ENCODE data around the gene TNFRSF1A.
A peak's percentile ranks its signal among the peaks of the same experiment; 100 is the strongest.

Gene TNFRSF1A

DNA sequence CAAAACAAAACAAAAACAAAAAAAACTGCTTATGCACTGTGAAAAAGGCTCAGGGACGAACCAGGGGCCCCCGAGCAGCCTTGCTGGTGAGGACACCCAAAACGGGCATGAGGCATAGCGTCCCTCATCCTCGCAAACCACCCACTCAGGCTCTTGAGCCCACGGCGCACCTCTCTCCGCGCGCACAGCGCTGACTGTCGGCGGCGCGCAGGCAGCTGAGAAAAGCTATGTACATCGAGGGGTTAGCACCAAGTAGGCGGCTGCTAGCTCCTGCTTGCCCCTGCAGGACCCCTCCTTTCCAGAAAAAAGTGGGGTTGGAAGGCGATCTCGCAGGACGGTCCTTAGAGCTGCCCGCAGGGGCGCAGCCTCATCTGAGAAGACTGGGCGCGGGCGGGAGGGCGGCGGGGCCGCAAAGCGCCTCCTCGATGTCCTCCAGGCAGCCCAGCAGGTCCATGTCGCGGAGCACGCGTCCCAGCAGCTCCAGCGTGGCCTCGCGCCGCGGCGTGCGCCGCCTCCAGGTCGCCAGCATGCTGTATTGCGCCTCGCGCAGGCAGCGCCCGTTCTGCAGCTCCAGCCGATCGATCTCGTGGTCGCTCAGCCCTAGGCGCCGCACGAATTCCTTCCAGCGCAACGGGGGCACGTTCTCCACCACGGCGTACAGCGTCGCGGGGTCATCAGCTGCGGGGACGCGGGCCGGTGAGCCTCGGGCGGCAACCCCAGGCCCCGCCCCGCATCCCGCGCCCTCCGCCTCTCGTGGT lies 12.8 kb downstream of the TNFRSF1A start:
- DNase-seq = no peak
- in situ Hi-C loops (cut with HindIII; ENCODE audit: low pct_ligation_motif_present, low pct_unique_long_range_greater_than_20kb, low sequenced_read_pairs) = no loop called here

DNA sequence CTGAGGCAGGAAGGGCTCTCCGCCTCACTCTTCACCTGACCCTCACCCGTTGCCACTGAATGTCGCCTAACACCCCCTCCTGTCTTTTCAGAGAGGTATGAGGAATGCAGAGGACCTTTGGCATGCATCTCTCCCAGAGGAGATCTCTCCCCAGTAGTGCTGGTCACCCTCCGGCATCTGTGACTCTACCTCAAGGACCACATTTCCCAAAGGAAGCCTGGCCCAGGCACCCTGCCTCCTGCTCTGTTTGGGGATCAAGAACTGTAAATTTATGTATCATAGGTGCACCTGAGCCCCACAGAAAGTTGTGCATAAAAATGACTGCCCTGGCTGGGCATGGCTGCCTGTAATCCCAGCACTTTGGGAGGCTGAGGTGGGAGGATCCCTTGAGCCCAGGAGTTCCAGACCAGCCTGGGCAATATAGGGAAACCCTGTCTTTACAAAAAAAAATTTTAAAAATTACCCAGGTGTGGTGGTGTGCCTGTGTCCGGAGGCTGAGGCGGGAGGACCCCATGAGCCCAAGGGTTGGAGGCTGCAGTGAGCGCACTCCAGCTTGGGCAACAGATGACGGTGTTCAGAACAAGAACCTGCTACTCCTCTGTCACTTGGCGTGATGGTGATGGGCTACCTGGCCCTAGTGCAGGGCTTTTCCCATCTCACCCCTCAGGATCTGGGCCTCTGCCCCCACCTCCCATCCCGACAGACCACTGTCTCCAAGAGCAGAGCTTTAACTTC lies 13.7 kb downstream of the TNFRSF1A start:
- DNase-seq = no peak
- in situ Hi-C loops (cut with HindIII; ENCODE audit: low pct_ligation_motif_present, low pct_unique_long_range_greater_than_20kb, low sequenced_read_pairs) = no loop called here

DNA sequence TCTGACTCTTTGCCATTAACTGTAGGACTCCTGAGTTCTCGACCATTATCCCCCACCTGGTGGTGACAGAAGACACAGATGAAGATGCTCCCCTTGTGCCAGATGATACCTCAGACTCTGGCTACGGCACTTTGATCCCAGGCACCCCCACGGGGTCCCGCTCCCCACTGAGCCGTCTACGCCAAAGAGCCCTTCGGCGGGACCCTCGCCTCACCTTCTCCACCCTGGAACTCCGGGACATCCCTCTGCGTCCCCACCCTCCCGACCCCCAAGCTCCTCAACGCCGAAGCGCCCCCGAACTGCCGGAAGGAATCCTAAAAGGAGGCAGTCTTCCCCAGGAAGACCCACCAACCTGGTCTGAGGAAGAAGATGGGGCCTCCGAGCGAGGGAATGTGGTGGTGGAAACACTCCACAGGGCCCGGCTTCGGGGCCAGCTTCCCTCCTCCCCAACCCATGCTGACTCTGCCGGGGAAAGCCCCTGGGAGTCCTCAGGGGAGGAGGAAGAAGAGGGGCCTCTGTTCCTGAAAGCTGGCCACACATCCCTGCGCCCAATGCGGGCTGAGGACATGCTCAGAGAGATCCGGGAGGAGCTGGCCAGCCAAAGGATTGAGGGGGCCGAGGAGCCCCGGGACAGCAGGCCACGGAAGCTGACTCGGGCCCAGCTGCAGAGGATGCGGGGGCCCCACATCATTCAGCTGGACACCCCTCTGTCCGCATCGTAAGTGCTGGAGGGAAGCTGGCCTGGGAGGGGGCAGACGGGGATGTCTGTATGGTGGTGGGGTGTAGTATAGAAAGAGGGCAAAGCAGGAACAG lies 14.4 kb downstream of the TNFRSF1A start:
- no peak for DNase-seq
- in situ Hi-C loops (cut with HindIII; ENCODE audit: low pct_ligation_motif_present, low pct_unique_long_range_greater_than_20kb, low sequenced_read_pairs) = no loop called here

DNA sequence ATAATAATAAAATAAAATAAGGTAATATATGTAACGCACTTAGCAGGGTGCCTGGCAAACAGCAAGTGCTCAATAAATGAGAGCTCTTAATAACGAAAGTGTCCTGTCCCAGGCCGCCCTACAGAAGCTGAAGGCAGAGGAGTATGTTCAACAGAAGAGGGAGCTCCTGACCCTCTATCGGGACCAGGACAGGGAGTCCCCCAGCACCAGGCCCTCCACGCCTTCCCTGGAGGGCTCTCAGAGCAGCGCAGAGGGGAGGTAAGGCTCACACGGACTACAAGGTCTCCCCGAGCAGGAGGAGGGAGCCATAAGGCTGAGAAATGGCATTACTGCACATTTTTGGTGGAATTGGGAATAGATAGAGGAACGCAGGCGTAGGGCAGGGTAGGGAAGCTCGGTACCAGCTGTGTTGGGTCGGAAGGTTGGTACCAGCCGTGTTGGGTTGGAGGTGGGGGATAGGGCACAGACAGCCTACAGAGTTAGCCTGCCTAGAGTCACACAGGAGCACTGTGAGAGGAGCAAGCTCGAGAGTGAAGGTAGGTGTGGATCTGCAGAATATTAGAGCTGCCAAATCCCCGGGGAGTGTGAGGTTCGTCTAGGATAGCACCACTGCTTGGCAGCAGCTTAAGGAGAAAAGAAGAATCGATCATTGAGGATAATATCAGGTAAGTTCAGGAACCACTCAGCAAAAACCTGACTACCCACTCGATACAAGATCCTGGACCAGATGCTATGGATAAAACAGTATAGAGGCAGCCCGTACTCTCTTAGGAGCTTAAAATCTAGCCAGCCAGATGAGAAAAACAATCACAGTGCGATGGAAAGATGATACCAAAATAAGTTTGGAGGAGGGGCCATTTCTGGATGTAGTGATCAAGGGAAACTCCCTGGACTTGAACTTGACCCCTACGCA lies 15.3 kb downstream of the TNFRSF1A start:
- in situ Hi-C loops (cut with HindIII; ENCODE audit: low pct_ligation_motif_present, low pct_unique_long_range_greater_than_20kb, low sequenced_read_pairs) = no loop called here

DNA sequence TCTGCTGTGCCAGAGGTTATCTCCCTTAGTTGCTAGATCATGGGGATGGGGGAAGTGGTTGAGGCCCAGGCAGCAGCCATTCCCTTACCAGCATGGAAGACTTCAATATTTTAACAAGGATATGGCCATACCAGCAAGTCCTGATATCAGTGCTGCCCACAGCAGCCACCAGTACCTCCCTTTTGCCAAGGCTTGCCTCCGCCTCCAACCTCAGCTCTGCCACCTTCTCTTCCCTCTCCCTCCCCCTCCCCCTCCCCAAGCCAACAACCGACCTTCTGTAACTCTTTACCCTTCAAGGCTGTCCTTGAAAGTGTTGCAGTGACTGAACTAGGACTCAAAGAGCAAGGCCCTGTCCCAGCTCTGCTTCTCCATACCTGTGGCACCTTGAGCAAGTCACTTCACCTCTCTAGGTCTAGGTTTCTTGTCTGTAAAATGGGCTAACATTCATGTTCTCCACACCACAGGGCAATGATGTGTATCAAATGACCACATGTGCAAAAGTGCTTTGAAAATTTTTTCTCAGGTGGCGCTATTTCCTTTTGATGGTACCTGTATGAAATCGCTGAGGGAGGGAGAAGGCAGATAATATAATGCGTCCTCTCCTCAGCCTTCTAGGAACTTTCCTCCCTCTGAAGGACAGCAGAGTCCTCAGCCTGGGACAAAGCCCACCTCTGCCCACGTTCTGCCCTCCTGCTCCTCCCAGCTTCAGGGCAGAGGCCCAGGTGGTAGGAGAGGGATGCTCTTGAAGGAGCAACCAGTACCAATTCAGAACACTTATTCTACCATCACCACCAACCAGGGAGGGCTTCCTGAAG lies 16.7 kb downstream of the TNFRSF1A start:
- in situ Hi-C loops (cut with HindIII; ENCODE audit: low pct_ligation_motif_present, low pct_unique_long_range_greater_than_20kb, low sequenced_read_pairs) = no loop called here
- DNase-seq = no peak

More for the DNA sequence above, 15.3 kb downstream of the TNFRSF1A start:
- DNase-seq = peak; percentile 64

DNA sequence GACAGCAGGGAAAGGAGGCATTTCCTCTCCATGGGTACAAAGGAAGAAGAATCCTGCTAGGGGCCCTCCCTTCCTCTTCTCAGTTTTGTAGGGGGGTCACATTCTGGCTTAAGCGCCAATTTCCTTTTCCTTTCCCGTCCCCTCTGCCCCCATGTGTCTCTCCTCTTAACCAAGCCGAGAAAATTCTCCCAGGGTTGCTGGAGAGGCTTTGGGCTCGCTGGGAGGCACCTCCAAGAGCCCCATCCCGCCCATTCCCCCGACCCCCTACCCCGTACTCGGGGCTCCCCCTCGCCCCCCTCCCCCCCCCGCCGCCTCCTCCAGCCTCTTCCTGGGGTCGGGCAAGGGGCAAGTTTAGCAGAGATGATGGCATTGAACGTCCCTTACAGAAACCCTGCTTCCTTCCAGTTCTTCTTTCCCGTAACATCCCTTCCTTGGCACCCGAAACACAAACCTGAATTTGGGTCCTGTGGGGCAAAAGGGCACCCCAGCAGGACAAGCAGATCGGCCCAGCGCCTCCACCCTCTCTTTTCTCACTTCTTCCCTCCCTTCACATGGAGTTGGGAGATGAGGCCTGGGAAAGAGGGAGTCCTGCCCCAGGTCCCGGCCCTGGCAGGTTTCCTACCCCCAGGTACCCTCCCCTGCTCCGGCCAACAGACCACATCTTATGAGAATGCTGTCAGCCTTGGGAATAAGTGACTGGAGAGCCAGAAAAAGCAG lies 17.7 kb downstream of the TNFRSF1A start:
- in situ Hi-C loops (cut with HindIII; ENCODE audit: low pct_ligation_motif_present, low pct_unique_long_range_greater_than_20kb, low sequenced_read_pairs) = no loop called here
- no peak for DNase-seq

DNA sequence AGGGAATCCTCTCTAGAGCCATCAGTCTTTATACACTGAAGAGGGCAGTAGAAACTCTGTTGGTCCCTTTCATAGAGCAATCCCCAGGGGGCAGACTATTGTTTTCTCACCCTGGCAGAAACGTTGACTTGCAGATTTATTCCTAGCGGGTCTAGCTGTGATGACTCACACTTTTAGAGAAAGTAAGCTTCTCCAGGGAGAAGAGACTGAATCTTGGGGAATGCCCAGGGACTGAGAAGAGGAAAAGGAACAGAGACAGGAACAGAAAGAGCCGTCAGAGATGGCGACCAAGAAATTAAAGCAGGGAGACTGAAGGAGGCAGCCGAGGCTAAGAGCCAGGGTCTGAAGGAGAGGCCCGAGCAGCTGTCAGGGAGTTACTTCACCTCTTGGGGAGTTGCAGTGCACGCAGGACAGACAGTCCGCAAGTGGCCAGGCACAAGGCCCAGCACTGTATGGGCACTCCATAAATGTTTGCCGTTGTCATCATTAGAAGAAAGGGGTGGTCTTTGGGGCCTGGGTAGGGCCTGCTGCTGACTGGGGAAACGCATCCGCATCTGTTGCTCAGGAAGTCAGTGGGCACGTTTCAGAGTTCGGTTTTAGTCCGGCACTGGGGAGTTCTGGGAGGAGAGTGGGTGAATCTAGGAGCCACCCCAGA lies 18.4 kb downstream of the TNFRSF1A start:
- in situ Hi-C loops (cut with HindIII; ENCODE audit: low pct_ligation_motif_present, low pct_unique_long_range_greater_than_20kb, low sequenced_read_pairs) = no loop called here
- DNase-seq = peak; percentile 93

DNA sequence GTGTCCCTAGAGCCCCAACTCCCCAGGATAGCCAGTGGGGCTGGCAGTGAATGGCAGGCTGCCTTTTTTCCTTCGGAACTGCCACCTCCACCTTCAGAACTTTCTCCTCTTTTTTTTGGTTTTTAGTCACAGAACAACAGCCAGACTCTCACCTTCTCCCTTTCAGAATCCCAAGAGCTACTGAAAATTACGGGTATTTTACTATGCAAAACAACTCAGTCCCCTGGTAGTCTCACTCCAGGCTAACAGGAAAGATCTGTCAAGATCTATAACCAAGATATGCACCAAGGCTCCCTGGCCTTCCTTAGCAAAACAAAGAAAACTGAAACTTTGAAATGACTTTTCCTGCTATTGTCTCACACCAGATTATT lies 18.9 kb downstream of the TNFRSF1A start:
- in situ Hi-C loops (cut with HindIII; ENCODE audit: low pct_ligation_motif_present, low pct_unique_long_range_greater_than_20kb, low sequenced_read_pairs) = no loop called here

DNA sequence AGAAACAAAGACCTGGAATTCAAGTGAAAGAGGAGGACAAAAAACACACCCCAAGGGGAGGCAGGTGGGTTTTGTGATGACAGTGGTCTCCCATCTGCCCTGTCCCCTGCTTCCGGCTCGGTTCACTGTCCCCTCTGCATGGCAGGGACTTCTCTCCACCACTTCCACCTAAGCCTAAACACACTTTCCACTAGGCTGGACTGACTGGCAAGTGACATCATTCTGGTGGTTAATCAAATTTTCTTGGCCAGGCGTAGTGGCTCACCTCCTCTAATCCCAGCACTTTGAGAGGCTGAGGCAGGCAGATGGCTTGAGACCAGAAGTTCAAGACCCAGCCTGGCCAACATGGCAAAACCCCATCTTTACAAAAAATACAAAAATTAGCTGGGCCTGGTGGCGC lies 19.5 kb downstream of the TNFRSF1A start:
- DNase-seq = no peak
- in situ Hi-C loops (cut with HindIII; ENCODE audit: low pct_ligation_motif_present, low pct_unique_long_range_greater_than_20kb, low sequenced_read_pairs) = no loop called here

More for the DNA sequence above, 18.9 kb downstream of the TNFRSF1A start:
- DNase-seq = no peak

DNA sequence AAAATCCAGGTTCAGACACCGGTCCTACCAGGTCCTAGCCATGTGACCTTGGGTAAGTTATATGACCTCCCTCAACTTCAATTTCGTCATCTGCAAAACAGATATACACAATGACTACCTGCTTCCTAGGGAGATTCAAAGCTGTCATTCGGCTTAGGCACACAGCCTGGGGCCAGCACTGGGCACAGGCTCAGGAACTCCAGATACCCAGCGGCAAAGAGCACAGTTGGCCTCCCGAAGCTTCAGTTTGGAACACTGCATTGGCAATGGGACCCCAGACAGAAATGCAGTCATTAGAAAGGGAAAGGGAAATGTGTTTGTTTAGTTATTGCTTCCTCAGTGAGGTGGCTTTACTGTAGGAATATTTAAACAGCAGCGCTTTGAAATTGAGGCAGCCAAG lies 20.0 kb downstream of the TNFRSF1A start:
- DNase-seq = no peak
- in situ Hi-C loops (cut with HindIII; ENCODE audit: low pct_ligation_motif_present, low pct_unique_long_range_greater_than_20kb, low sequenced_read_pairs) = no loop called here

DNA sequence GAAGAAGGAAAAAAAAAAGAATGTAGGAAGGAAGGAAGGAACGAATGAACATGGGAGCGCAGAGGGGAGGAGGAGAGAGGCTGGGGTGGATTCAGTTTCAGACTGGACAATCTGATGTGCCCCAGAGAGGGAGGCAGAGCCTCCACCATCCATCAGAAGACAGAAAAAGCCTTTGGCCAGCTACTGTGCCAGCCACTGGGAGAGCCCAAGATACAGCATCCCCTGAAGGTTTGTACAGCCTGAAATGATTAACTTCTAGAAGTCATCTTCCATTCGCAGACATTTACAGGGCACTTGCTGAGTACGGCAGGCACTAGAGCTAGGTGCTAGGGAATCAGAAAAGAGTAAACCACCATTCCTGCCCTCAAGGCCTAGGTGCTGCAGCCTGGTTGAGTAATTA lies 22.4 kb downstream of the TNFRSF1A start:
- no peak for DNase-seq
- in situ Hi-C loops (cut with HindIII; ENCODE audit: low pct_ligation_motif_present, low pct_unique_long_range_greater_than_20kb, low sequenced_read_pairs) = no loop called here

DNA sequence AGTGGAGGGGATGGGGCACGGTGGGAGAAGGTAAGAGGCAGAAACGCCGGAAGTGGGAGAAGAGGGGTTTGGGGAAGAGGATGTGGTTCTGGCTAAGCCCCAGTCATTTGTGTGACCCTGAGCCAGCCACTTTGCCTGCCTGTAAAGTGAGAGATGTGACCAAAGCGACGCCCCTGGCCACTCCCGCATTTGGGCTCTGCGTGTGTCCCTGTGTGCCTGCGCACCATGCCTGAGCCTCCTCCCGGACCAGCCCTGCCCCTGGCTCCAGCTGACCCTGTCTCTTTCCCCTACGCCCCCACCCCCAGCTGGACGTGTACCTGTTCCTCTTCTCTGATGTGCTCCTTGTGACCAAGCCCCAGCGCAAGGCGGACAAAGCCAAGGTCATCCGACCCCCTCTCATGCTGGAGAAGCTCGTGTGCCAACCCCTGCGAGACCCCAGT lies 23.4 kb downstream of the TNFRSF1A start:
- in situ Hi-C loops (cut with HindIII; ENCODE audit: low pct_ligation_motif_present, low pct_unique_long_range_greater_than_20kb, low sequenced_read_pairs) = no loop called here
- DNase-seq = no peak

DNA sequence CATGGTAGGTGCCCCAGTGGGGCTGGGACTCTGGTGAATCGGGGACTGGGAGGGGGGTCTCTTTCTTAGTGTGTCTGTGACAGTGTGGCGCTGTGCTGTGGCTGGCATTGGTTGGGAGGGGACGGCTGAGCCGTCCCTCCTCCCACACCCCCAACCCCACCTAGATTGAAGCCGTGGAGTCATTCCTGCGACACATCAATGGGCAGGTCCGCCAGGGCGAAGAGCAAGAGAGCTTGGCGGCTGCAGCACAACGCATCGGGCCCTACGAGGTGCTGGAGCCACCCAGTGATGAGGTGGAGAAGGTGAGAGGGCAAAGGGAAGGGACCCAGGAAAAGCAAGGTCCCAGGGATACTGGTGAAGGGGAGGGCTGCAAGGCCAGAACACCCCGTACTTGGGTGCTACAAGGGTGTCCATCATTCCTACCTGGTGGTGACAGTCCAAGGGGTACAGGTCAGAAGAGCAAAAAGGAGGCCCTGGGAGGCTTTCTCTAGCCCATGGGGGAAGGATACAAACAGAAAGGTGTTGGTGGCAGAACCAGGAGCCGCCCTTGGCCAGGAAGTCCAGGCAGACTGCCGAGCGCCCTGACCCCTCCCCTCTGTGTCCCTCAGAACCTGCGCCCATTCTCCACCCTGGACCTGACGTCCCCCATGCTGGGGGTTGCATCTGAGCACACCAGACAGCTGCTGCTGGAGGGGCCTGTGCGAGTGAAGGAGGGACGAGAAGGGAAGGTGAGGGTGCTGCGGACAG lies 24.0 kb downstream of the TNFRSF1A start:
- in situ Hi-C loops (cut with HindIII; ENCODE audit: low pct_ligation_motif_present, low pct_unique_long_range_greater_than_20kb, low sequenced_read_pairs) = no loop called here
- DNase-seq = no peak

DNA sequence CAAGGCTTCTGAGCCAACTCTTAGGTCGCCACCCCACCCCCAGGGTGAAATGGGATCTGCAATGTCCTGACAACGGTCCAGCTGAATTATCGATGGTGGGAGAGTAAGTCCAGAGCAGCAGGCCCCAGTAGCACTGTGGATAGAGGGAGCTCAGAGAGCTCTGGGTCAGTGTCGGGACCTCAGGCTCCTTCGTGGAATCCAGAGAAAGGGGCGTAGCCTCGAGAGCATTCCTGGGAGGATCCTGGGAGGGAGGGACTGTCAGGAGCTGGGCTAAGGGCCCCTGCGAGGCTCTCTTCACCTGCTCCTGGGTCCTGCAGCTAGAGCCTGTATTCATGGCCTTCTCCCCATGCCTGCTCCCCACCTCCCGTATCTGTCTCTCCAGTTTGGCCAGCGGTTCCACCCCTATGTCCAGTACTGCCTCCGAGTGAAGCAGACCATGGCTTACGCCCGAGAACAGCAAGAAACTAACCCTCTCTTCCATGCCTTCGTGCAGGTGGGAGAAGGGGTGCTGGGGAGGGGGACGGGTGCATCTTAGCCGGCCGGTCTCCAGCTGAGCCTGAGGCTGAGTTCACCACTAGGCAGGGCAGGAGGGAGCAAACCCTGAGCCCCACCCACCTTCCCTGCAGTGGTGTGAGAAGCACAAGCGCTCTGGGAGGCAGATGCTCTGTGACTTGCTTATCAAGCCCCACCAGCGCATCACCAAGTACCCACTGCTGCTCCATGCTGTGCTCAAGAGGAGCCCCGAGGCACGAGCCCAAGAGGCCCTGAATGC lies 24.8 kb downstream of the TNFRSF1A start:
- no peak for DNase-seq
- in situ Hi-C loops (cut with HindIII; ENCODE audit: low pct_ligation_motif_present, low pct_unique_long_range_greater_than_20kb, low sequenced_read_pairs) = no loop called here
